BJ (cell line): ENCODE data around the gene C14orf119. TPM values are rescaled to one million over a fixed set of nuclear protein-coding genes. Genes with fewer than 3 reads are reported as not detected.

Source experiments
- CTCF ChIA-PET: fragments of 350-600 bp; formaldehyde crosslinking; extraction: SDS; loops from one replicate; lab custom pipeline; 2021; ENCODE audit warnings: antibody characterized with exemption, inconsistent platforms; lab: Yijun Ruan, JAX
- POLR2A ChIA-PET: fragments of 300-600 bp; sonication (Branson Sonifier 250); formaldehyde crosslinking; extraction: SDS; loops from one replicate; lab custom pipeline; 2021; ENCODE audit warnings: antibody characterized with exemption; lab: Charles Lee
- DNase-seq: peaks from one replicate; pipeline ENCODE4 v3.0.0-alpha.2; 2011; ENCODE audit warnings: low read depth
- H3K27me3 ChIP-seq: 2 replicates; pipeline ENCODE4 v1.6.0; 2011; ENCODE audit warnings: low read length; ENCODE audit not compliant: control insufficient read depth, insufficient read depth
- H3K36me3 ChIP-seq: 2 replicates; pipeline ENCODE4 v1.5.1; 2011; ENCODE audit warnings: low read length; ENCODE audit not compliant: control insufficient read depth, insufficient read depth
- H3K4me3 ChIP-seq: 2 replicates; pipeline ENCODE4 v1.5.1; 2011; ENCODE audit warnings: low read depth, mild to moderate bottlenecking, control low read depth, low read length
- polyA plus RNA-seq: library from polyadenylated mRNA; depleted of rRNA; stranded (reverse); fragments of >200 nt; gene quantifications from 2 replicates; pipeline ENCODE4 v1.2.3, GENCODE V29; 2011
- TF ChIP-seq, protein P1 (sequence below): IDR thresholded peaks from 2 replicates; pipeline ENCODE4 v1.5.1; 2011; ENCODE audit warnings: low read depth, mild to moderate bottlenecking, control low read depth, inconsistent platforms, low read length, moderate library complexity; ENCODE audit not compliant: insufficient read depth

The C14orf119 gene
- polyA plus RNA-seq, 1 experiment: 104 TPM

- Histone ChIP-seq H3K4me3 (no peak overlapping the region), H3K36me3 (no peaks in the 10 kb centered on the region), H3K27me3 (no peaks in the 10 kb centered on the region)
- no peak for DNase-seq
- ChIA-PET POLR2A (no interaction called here), CTCF (interaction anchor here (24.8 kb wide), 1 partner anchor 51 kb away, joined by 815 read pairs; the partner anchor contains the start of gene SLC7A8)
- TF ChIP-seq, protein P1, sequence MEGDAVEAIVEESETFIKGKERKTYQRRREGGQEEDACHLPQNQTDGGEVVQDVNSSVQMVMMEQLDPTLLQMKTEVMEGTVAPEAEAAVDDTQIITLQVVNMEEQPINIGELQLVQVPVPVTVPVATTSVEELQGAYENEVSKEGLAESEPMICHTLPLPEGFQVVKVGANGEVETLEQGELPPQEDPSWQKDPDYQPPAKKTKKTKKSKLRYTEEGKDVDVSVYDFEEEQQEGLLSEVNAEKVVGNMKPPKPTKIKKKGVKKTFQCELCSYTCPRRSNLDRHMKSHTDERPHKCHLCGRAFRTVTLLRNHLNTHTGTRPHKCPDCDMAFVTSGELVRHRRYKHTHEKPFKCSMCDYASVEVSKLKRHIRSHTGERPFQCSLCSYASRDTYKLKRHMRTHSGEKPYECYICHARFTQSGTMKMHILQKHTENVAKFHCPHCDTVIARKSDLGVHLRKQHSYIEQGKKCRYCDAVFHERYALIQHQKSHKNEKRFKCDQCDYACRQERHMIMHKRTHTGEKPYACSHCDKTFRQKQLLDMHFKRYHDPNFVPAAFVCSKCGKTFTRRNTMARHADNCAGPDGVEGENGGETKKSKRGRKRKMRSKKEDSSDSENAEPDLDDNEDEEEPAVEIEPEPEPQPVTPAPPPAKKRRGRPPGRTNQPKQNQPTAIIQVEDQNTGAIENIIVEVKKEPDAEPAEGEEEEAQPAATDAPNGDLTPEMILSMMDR: no peak
Measured at GRCh38 chr14:23127861-23128260, 32.6 kb downstream of the C14orf119 start.

- TF ChIP-seq, protein P1: no peak
- no peak overlapping the region for H3K4me3 ChIP-seq
- POLR2A ChIA-PET: no interaction called here
- DNase-seq: no peak
- no peaks in the 10 kb centered on the region for H3K27me3 ChIP-seq
- H3K36me3 ChIP-seq: no peaks in the 10 kb centered on the region
- CTCF ChIA-PET: interaction anchor here (1.1 to 24.8 kb wide), 3 partner anchors 8 to 60 kb away, joined by 3 to 815 read pairs (median 26); partner anchors contain the start of gene SLC7A8
Measured at GRCh38 chr14:23128969-23129758, 33.9 kb downstream of the C14orf119 start.

DNA sequence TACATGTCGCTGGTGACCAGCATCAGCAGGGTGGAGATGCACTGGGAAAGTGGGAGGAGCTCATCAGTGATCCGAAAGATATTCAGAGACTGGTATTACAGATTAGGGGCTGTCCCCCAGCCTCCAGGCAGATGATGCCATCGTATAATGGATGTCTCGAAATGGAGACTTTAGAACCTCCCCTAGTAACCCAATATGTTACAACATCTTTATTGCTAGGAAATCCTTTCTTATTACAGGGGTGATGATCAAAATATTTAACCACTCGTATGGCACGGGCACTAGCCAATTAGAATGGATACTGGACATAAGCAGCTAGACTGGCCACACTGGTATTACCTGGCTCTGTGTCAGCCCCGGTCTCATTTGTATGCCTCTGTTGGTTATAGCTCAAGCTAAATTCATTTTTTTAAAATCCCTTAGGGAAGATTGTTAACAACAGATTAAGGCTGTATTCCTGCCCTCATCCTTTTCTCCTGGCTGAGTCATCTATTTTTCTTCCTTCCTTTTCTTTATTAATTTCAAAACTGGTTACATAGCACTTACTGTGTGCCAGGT is 34.5 kb downstream of the C14orf119 start:
- Histone ChIP-seq H3K4me3 (no peak overlapping the region), H3K36me3 (no peaks in the 10 kb centered on the region), H3K27me3 (no peaks in the 10 kb centered on the region)
- POLR2A ChIA-PET: no interaction called here
- TF ChIP-seq, protein P1: no peak
- CTCF ChIA-PET: interaction anchor here (1.1 to 24.8 kb wide), 3 partner anchors 9 to 61 kb away, joined by 3 to 815 read pairs (median 26); partner anchors contain the start of gene SLC7A8
- DNase-seq: no peak

- TF ChIP-seq, protein P1: no peak
- POLR2A ChIA-PET: no interaction called here
- Histone ChIP-seq H3K4me3 (no peak overlapping the region), H3K36me3 (no peaks in the 10 kb centered on the region), H3K27me3 (no peaks in the 10 kb centered on the region)
- CTCF ChIA-PET: interaction anchor here (4.2 to 24.8 kb wide), 2 partner anchors 10 to 48 kb away, joined by 26 to 815 read pairs; partner anchors contain the start of gene SLC7A8
- no peak for DNase-seq
Measured at GRCh38 chr14:23130871-23131270, 35.6 kb downstream of the C14orf119 start.

GRCh38 chr14:23131482-23131881 is 36.2 kb downstream of the C14orf119 start:
- TF ChIP-seq, protein P1: no peak
- no peak overlapping the region for H3K4me3 ChIP-seq
- H3K36me3 ChIP-seq: no peaks in the 10 kb centered on the region; the same call in 1 of the 2 replicates
- POLR2A ChIA-PET: no interaction called here
- CTCF ChIA-PET: interaction anchor here (1.1 to 24.8 kb wide), 3 partner anchors 11 to 47 kb away, joined by 3 to 815 read pairs (median 26); partner anchors contain the start of gene SLC7A8
- H3K27me3 ChIP-seq: no peaks in the 10 kb centered on the region
- no peak for DNase-seq
